ENCODE data around the gene LRRC59. TPM values are rescaled to one million over a fixed set of nuclear protein-coding genes. Genes with fewer than 3 reads are reported as not detected.
A peak's percentile ranks its signal among the peaks of the same experiment; 100 is the strongest.
"Not testable (repeated sequence)": the region's sequence is repeated elsewhere in the genome, so short reads cannot be mapped to it uniquely, and the experiment has no call there.

LRRC59 gene
- polyA plus RNA-seq, 4 donors = 51.0 to 108 (median 64.0) TPM

DNA sequence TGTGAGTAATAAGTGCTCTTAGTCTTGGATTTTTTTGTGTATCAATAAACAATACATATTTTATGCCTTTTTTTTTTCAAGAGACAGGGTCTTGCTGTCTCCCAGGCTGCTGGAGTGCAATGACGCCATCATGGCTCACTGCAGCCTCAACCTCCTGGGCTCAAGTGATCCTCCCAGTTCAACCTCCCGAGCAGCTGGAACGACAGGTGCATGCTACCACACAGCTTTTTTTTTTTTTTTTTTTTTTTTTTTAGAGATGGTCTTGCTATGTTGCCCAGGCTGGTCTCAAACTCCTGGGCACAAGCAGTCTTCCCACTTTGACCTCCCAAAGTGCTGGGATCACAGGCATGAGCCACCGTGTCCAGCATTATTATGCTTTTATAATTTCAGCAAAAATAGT is 41.7 kb upstream of the LRRC59 start:
- FAIRE-seq (no peak), DNase-seq (no peak)
- Histone ChIP-seq H3K27me3 (ENCODE audit: control insufficient read depth in 3 of 3, insufficient read depth in 3 of 3, low read length in 3 of 3) (no peaks in the 10 kb centered on the region), H3K4me3 (ENCODE audit: low read depth in 1 of 3, low read length in 3 of 3) (no peak overlapping the region), H3K27ac (ENCODE audit: low read depth in 1 of 3, low read length in 2 of 3) (no peak overlapping the region), H3K4me1 (ENCODE audit: control insufficient read depth in 3 of 3, insufficient read depth in 2 of 3, low read depth in 1 of 3, low read length in 2 of 3) (peaks cover 0 to 40% (median 0%) of the 10 kb centered on the region in 3 donors), H3K9me3 (ENCODE audit: control insufficient read depth in 2 of 2, insufficient read depth in 1 of 2, low read depth in 1 of 2, low read length in 1 of 2) (no peaks in the 10 kb centered on the region), H3K36me3 (ENCODE audit: control insufficient read depth in 3 of 3, insufficient read depth in 2 of 3, low read depth in 1 of 3, low read length in 3 of 3) (peaks cover 0 to 30% (median 0%) of the 10 kb centered on the region in 3 donors)
- WGBS, 3 donors = 83 to 90% (median 89%) methylated on average over 4 of the region's 4 CpGs

DNA sequence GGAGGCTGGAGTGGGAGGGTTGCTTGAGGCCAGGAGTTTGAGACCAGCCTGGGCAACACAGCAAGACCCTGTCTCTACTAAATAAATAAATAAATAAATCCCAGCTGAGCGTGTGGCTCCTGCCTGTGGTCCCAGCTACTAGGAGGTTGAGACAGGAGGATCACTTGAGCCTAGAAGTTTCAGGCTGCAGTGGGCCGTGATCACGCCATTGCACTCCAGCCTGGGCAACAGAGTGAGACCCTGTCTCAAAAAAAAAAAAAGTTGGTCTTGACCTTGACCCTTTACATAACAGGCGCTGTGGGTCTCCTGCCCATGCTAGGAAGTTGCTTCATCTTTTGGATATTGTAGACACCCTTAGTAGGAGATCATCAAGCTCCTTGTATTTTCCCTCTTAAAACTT is 40.1 kb upstream of the LRRC59 start:
- no peak overlapping the region for H3K27ac ChIP-seq (ENCODE audit: low read depth in 1 of 3, low read length in 2 of 3)
- H3K9me3 ChIP-seq (ENCODE audit: control insufficient read depth in 2 of 2, insufficient read depth in 1 of 2, low read depth in 1 of 2, low read length in 1 of 2) = no peaks in the 10 kb centered on the region
- FAIRE-seq (no peak), DNase-seq (no peak)
- H3K27me3 ChIP-seq (ENCODE audit: control insufficient read depth in 3 of 3, insufficient read depth in 3 of 3, low read length in 3 of 3) = no peaks in the 10 kb centered on the region
- H3K4me1 ChIP-seq (ENCODE audit: control insufficient read depth in 3 of 3, insufficient read depth in 2 of 3, low read depth in 1 of 3, low read length in 2 of 3) = peaks cover 0 to 26% (median 0%) of the 10 kb centered on the region in 3 donors
- H3K36me3 ChIP-seq (ENCODE audit: control insufficient read depth in 3 of 3, insufficient read depth in 2 of 3, low read depth in 1 of 3, low read length in 3 of 3) = peaks cover 0 to 37% (median 0%) of the 10 kb centered on the region in 3 donors
- 94 to 98% (median 96%) methylated on average over 4 of the region's 4 CpGs for WGBS, 3 donors
- H3K4me3 ChIP-seq (ENCODE audit: low read depth in 1 of 3, low read length in 3 of 3) = no peak overlapping the region

DNA sequence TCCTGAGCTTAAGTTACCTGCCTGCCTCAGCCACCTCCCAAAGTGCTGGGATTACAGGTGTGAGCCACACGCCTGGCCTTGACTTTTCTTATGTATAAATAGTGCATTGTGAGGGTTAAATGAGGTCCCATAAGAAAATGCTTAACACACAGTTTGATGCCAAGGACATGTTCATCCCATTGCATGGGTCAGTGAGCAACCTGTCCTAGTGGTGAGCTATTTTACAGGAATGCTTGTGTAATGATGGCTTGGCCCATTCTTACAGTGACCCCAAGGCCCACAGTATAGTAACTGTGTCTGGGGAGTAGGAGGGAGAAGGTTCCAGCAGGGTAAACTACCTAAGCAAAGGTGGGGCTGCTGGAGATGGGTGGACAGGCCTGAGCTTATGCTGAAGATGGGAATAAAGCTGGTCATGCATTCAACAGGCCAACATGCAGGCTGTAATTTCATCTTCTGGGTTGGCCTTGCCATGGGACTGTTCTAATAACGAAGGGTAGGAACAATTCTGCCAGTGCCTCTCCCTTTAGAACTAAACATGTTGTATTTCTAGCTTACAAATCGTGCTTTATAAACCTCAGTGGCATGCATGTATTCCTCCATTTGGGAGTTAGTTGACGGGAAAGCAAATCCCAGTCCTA is 34.9 kb upstream of the LRRC59 start:
- WGBS, 3 donors = 80 to 98% (median 84%) methylated on average over 4 of the region's 4 CpGs
- H3K4me3 ChIP-seq (ENCODE audit: low read depth in 1 of 3, low read length in 3 of 3) = no peak overlapping the region

DNA sequence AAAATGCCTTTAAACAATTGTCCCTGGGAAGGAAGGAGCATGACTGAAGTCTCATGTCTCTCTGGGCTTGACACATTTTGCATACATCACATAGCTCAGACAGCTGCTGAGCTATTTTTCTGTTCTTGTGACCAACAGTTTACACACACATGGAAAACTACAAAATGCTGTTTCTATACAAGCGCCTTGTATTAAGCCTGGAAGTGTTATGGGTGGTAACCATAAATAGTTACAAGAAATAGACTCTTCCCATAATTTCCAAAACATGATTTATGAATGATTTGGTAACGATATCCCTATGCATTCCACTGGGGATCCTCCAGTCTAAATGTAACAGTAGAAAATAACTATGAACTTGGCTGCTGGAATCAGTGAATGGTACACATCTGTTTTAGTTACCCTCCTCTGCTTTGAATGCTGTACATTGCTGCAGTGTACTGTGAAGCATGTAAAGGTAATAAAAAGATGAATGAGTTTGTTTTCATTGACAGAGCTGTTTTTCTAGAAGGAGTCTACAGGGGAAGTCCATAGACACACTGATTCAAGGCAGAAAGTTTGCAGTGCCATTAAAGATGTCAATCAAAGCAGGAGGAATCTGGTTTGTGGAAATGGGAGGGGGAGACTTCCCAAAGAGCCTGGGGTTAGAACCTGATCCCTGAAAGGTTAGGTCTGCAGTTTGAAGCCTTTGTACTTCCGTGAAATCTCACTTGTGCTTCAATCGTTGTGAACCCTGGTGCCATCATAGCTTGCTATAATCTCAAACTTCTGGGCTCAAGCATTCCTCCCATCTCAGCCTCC is 33.7 kb upstream of the LRRC59 start:
- FAIRE-seq = no peak
- no peak for DNase-seq
- Histone ChIP-seq H3K27me3 (ENCODE audit: control insufficient read depth in 3 of 3, insufficient read depth in 3 of 3, low read length in 3 of 3) (no peaks in the 10 kb centered on the region), H3K9me3 (ENCODE audit: control insufficient read depth in 2 of 2, insufficient read depth in 1 of 2, low read depth in 1 of 2, low read length in 1 of 2) (no peaks in the 10 kb centered on the region), H3K4me1 (ENCODE audit: control insufficient read depth in 3 of 3, insufficient read depth in 2 of 3, low read depth in 1 of 3, low read length in 2 of 3) (peaks cover 0 to 44% (median 2%) of the 10 kb centered on the region in 3 donors), H3K4me3 (ENCODE audit: low read depth in 1 of 3, low read length in 3 of 3) (no peak overlapping the region), H3K27ac (ENCODE audit: low read depth in 1 of 3, low read length in 2 of 3) (no peak overlapping the region), H3K36me3 (ENCODE audit: control insufficient read depth in 3 of 3, insufficient read depth in 2 of 3, low read depth in 1 of 3, low read length in 3 of 3) (peaks cover 0 to 24% (median 0%) of the 10 kb centered on the region in 3 donors)
- WGBS, 3 donors = 77 to 83% (median 82%) methylated on average over 4 of the region's 4 CpGs

More for the DNA sequence above, 34.9 kb upstream of the LRRC59 start:
- H3K36me3 ChIP-seq (ENCODE audit: control insufficient read depth in 3 of 3, insufficient read depth in 2 of 3, low read depth in 1 of 3, low read length in 3 of 3) = peaks cover 0 to 29% (median 0%) of the 10 kb centered on the region in 3 donors
- H3K9me3 ChIP-seq (ENCODE audit: control insufficient read depth in 2 of 2, insufficient read depth in 1 of 2, low read depth in 1 of 2, low read length in 1 of 2) = no peaks in the 10 kb centered on the region
- DNase-seq (no peak), FAIRE-seq (no peak)
- no peaks in the 10 kb centered on the region for H3K27me3 ChIP-seq (ENCODE audit: control insufficient read depth in 3 of 3, insufficient read depth in 3 of 3, low read length in 3 of 3)
- peaks cover 0 to 36% (median 2%) of the 10 kb centered on the region in 3 donors for H3K4me1 ChIP-seq (ENCODE audit: control insufficient read depth in 3 of 3, insufficient read depth in 2 of 3, low read depth in 1 of 3, low read length in 2 of 3)
- no peak overlapping the region for H3K27ac ChIP-seq (ENCODE audit: low read depth in 1 of 3, low read length in 2 of 3)

DNA sequence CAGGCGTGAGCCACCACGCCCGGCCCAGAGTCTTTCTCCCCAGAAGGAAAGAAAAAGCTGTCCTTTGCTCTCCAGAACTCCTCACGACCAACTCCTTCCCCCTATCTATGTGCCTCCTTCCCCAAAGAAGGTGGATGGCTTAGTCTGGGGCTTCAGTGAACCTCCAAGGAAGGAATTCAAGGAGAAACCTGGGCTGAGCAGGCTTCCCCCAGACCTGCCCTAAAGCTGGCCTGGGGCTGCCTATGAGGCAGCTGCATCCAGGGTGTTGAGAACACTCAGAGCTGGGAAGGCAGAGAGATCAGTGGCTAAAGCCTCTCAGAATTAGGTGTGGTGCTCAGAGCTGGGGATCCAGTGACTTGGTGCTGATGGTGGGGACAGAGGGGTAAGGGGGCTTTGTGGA is 32.5 kb upstream of the LRRC59 start:
- Histone ChIP-seq H3K4me1 (ENCODE audit: control insufficient read depth in 3 of 3, insufficient read depth in 2 of 3, low read depth in 1 of 3, low read length in 2 of 3) (peaks cover 2 to 54% (median 8%) of the 10 kb centered on the region in 3 donors), H3K9me3 (ENCODE audit: control insufficient read depth in 2 of 2, insufficient read depth in 1 of 2, low read depth in 1 of 2, low read length in 1 of 2) (no peaks in the 10 kb centered on the region), H3K4me3 (ENCODE audit: low read depth in 1 of 3, low read length in 3 of 3) (no peak overlapping the region), H3K36me3 (ENCODE audit: control insufficient read depth in 3 of 3, insufficient read depth in 2 of 3, low read depth in 1 of 3, low read length in 3 of 3) (peaks cover 0 to 16% (median 0%) of the 10 kb centered on the region in 3 donors), H3K27ac (ENCODE audit: low read depth in 1 of 3, low read length in 2 of 3) (peak overlapping the region in 1 of 3 donors; percentile 65), H3K27me3 (ENCODE audit: control insufficient read depth in 3 of 3, insufficient read depth in 3 of 3, low read length in 3 of 3) (no peaks in the 10 kb centered on the region)
- FAIRE-seq = no peak
- WGBS, 3 donors = 49 to 74% (median 72%) methylated on average over 4 of the region's 4 CpGs
- peak in 1 of 2 donors; percentile 17 for DNase-seq

DNA sequence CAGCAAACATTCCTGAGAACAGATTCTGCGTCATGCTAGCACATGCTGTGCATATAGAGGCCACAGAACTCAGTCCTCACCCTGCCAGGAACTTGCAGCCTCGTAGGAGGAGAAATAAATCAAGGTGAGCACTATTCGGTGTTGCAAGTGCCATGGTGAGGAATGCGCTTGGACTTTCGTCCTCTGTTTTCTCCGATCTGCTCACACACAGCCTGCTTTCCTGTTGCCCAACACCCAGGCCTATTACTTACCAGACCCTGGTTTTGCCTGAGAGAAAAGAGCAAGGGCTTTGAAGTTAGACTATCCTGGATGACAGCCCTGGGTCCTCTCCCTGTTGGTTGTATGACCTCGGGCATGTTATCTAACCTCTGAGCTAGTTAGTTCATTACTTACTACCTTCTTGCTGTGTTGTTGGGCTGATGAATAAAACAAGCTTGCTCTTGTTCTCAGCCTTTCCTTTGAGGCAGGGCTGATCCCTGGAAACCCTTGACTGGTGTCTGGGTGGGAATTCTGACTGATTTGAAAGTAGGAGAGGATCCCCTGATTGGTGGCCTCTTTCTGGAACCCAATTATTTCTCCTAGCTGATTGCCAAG is 31.6 kb upstream of the LRRC59 start:
- H3K27ac ChIP-seq (ENCODE audit: low read depth in 1 of 3, low read length in 2 of 3) = peak overlapping the region; percentile 2 to 71 (median 65)
- H3K9me3 ChIP-seq (ENCODE audit: control insufficient read depth in 2 of 2, insufficient read depth in 1 of 2, low read depth in 1 of 2, low read length in 1 of 2) = no peaks in the 10 kb centered on the region
- 22 to 67% (median 42%) methylated on average over 7 of the region's 7 CpGs for WGBS, 3 donors
- H3K36me3 ChIP-seq (ENCODE audit: control insufficient read depth in 3 of 3, insufficient read depth in 2 of 3, low read depth in 1 of 3, low read length in 3 of 3) = peaks cover 0 to 13% (median 0%) of the 10 kb centered on the region in 3 donors
- peaks cover 6 to 62% (median 9%) of the 10 kb centered on the region in 3 donors for H3K4me1 ChIP-seq (ENCODE audit: control insufficient read depth in 3 of 3, insufficient read depth in 2 of 3, low read depth in 1 of 3, low read length in 2 of 3)
- H3K27me3 ChIP-seq (ENCODE audit: control insufficient read depth in 3 of 3, insufficient read depth in 3 of 3, low read length in 3 of 3) = no peaks in the 10 kb centered on the region
- no peak overlapping the region for H3K4me3 ChIP-seq (ENCODE audit: low read depth in 1 of 3, low read length in 3 of 3)
- peak; percentile 90 for DNase-seq
- no peak for FAIRE-seq

DNA sequence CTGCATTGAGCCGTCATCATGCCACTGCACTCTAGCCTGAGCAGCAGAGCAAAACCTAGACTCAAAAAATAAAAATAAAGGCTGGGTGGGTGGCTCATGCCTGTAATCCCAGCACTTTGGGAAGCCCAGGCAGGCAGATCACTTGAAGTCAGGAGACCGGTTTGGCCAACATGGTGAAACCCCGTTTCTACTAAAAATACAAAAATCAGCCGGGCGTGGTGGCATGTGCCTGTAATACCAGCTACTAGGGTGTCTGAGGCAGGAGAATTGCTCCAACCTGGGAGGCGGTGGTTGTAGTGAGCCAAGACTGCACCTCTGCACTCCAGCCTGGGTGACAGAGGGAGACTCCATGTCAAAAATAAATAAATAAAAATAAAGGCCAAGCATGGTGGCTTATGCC is 30.8 kb upstream of the LRRC59 start:
- Histone ChIP-seq H3K4me3 (ENCODE audit: low read depth in 1 of 3, low read length in 3 of 3) (peak overlapping the region in 1 of 3 donors; percentile 9), H3K27ac (ENCODE audit: low read depth in 1 of 3, low read length in 2 of 3) (peak overlapping the region; percentile 2 to 65 (median 8)), H3K4me1 (ENCODE audit: control insufficient read depth in 3 of 3, insufficient read depth in 2 of 3, low read depth in 1 of 3, low read length in 2 of 3) (peaks cover 6 to 66% (median 9%) of the 10 kb centered on the region in 3 donors)
- not testable (repeated sequence) for DNase-seq; H3K9me3 ChIP-seq (ENCODE audit: control insufficient read depth in 2 of 2, insufficient read depth in 1 of 2, low read depth in 1 of 2, low read length in 1 of 2); H3K36me3 ChIP-seq (ENCODE audit: control insufficient read depth in 3 of 3, insufficient read depth in 2 of 3, low read depth in 1 of 3, low read length in 3 of 3); H3K27me3 ChIP-seq (ENCODE audit: control insufficient read depth in 3 of 3, insufficient read depth in 3 of 3, low read length in 3 of 3); FAIRE-seq
- 64 to 84% (median 72%) methylated on average over 6 of the region's 6 CpGs for WGBS, 3 donors
